IMR-90 (cell line): ENCODE results near the gene KMT5C. TPM values are rescaled to one million over a fixed set of nuclear protein-coding genes. Genes with fewer than 3 reads are reported as not detected.

ENCODE experiments used
- ATAC-seq: fragments of 200-7000 bp; cut with Tn5 transposase; 2 replicates; pipeline ENCODE4 v1.9.1; 2020; ENCODE audit warnings: low read depth, mild to moderate bottlenecking, moderate library complexity
- BruUV-seq: library from RNA; stranded (reverse); fragments of 400-500 nt; replicated peaks from 2 replicates; lab custom pipeline; 2021; lab: Mats Ljungman, UMichigan
- CTCF ChIA-PET: fragments of 300-600 bp; formaldehyde crosslinking; extraction: SDS; loops from one replicate; lab custom pipeline; 2021; ENCODE audit warnings: antibody characterized with exemption; lab: Yijun Ruan, JAX
- POLR2A ChIA-PET: fragments of 300-600 bp; sonication (Branson Sonifier 250); formaldehyde crosslinking; loops from one replicate; lab custom pipeline; 2022; ENCODE audit warnings: antibody characterized with exemption; ENCODE audit not compliant: unreplicated experiment; lab: Charles Lee
- DNase-seq: peaks from one replicate; pipeline ENCODE4 v3.0.0; 2013
- H2AFZ ChIP-seq: replicated peaks from 2 replicates; pipeline ENCODE3; 2013; ENCODE audit warnings: low read length, mild to moderate bottlenecking; ENCODE audit not compliant: poor library complexity
- H2AK5ac ChIP-seq: 2 replicates; pipeline ENCODE4 v1.6.1; 2013; ENCODE audit warnings: low read depth, low read length, inconsistent platforms
- H2AK9ac ChIP-seq: replicated peaks from 2 replicates; pipeline ENCODE3; 2013; ENCODE audit warnings: mild to moderate bottlenecking, low read depth, low read length, moderate library complexity; ENCODE audit not compliant: poor library complexity
- H2BK120ac ChIP-seq: 2 replicates; pipeline ENCODE4 v1.6.1; 2013; ENCODE audit warnings: low read depth, low read length, inconsistent platforms
- H2BK15ac ChIP-seq: 3 replicates; pipeline ENCODE4 v1.6.1; 2013; ENCODE audit warnings: low read depth, low read length, inconsistent platforms
- H2BK20ac ChIP-seq: 2 replicates; pipeline ENCODE4 v1.6.1; 2013; ENCODE audit warnings: low read depth, mild to moderate bottlenecking, inconsistent platforms, low read length, moderate library complexity
- H2BK5ac ChIP-seq: 2 replicates; pipeline ENCODE4 v1.6.1; 2013; ENCODE audit warnings: mild to moderate bottlenecking, low read depth, low read length, inconsistent platforms; ENCODE audit not compliant: poor library complexity, severe bottlenecking
- H3K14ac ChIP-seq: replicated peaks from 2 replicates; pipeline ENCODE4 v1.6.1; 2013; ENCODE audit warnings: low read depth, low read length, inconsistent platforms
- H3K18ac ChIP-seq: 2 replicates; pipeline ENCODE4 v1.6.1; 2013; ENCODE audit warnings: low read depth, low read length, control low read depth
- H3K23ac ChIP-seq: 2 replicates; pipeline ENCODE4 v1.6.1; 2013; ENCODE audit warnings: low read depth, low read length, inconsistent platforms
- H3K27ac ChIP-seq: 2 replicates; pipeline ENCODE4 v1.5.1; 2013; ENCODE audit warnings: mild to moderate bottlenecking, control low read depth, low read length; ENCODE audit not compliant: insufficient read depth
- H3K27me3 ChIP-seq: 2 replicates; pipeline ENCODE4 v1.6.1; 2013; ENCODE audit warnings: low read length; ENCODE audit not compliant: control insufficient read depth, insufficient read depth
- H3K36me3 ChIP-seq: 2 replicates; pipeline ENCODE4 v1.6.1; 2013; ENCODE audit warnings: low read length, mixed read lengths; ENCODE audit not compliant: control insufficient read depth, insufficient read depth
- H3K4ac ChIP-seq: 2 replicates; pipeline ENCODE4 v1.6.1; 2013; ENCODE audit warnings: low read depth, low read length, inconsistent platforms
- H3K4me1 ChIP-seq: 2 replicates; pipeline ENCODE4 v1.6.1; 2013; ENCODE audit warnings: low read length, mixed read lengths; ENCODE audit not compliant: control insufficient read depth, insufficient read depth
- H3K4me2 ChIP-seq: 2 replicates; pipeline ENCODE4 v1.6.1; 2013; ENCODE audit warnings: low read depth, mild to moderate bottlenecking, control low read depth, low read length, moderate library complexity
- H3K4me3 ChIP-seq: 2 replicates; pipeline ENCODE4 v1.5.1; 2013; ENCODE audit warnings: low read depth, mild to moderate bottlenecking, control low read depth, low read length, moderate library complexity; ENCODE audit not compliant: insufficient read depth
- H3K56ac ChIP-seq: 2 replicates; pipeline ENCODE4 v1.6.1; 2013; ENCODE audit warnings: low read length, inconsistent platforms; ENCODE audit not compliant: insufficient read depth; ENCODE audit errors: extremely low read depth
- H3K79me1 ChIP-seq, 2 experiments: 2 replicates each; pipeline ENCODE4 v1.6.1; 2013; ENCODE audit warnings: low read length in 2 of 2, inconsistent platforms in 1 of 2, low read depth in 1 of 2
- H3K9ac ChIP-seq: 2 replicates; pipeline ENCODE4 v1.6.1; 2013; ENCODE audit warnings: low read depth, low read length, control low read depth
- H3K9me1 ChIP-seq: 2 replicates; pipeline ENCODE4 v1.6.1; 2013; ENCODE audit warnings: low read length, inconsistent platforms; ENCODE audit not compliant: insufficient read depth
- H3K9me3 ChIP-seq: 2 replicates; pipeline ENCODE4 v1.6.1; 2013; ENCODE audit warnings: low read length; ENCODE audit not compliant: control insufficient read depth, insufficient read depth
- H4K20me1 ChIP-seq: 2 replicates; pipeline ENCODE4 v1.6.1; 2013; ENCODE audit warnings: low read length, inconsistent platforms; ENCODE audit not compliant: insufficient read depth
- H4K5ac ChIP-seq: 2 replicates; pipeline ENCODE4 v1.6.1; 2013; ENCODE audit warnings: mild to moderate bottlenecking, low read depth, low read length, control low read depth
- H4K8ac ChIP-seq, 2 experiments: 2 replicates each; pipeline ENCODE4 v1.6.1; 2013; ENCODE audit warnings: low read depth in 2 of 2, low read length in 2 of 2, control low read depth in 1 of 2, inconsistent platforms in 1 of 2
- H4K91ac ChIP-seq: 2 replicates; pipeline ENCODE4 v1.6.1; 2013; ENCODE audit warnings: low read depth, low read length, inconsistent platforms; ENCODE audit not compliant: insufficient read depth
- BHLHE40 ChIP-seq: fragments of 150-350 bp; IDR thresholded peaks from 2 replicates; pipeline ENCODE4 v1.6.1; 2016; ENCODE audit warnings: mild to moderate bottlenecking, low read depth, low read length
- CEBPB ChIP-seq: IDR thresholded peaks from 2 replicates; pipeline ENCODE4 v1.6.1; 2012; ENCODE audit warnings: low read depth, low read length, improper control_type of control experiment
- CTCF ChIP-seq: conservative IDR thresholded peaks from 2 replicates; pipeline ENCODE4 v1.5.1; 2012; ENCODE audit warnings: mild to moderate bottlenecking, low read depth, low read length, improper control_type of control experiment
- FOS ChIP-seq: fragments of 150-350 bp; IDR thresholded peaks from 2 replicates; pipeline ENCODE4 v1.6.1; 2016; ENCODE audit warnings: low read depth, low read length
- MAFK ChIP-seq: IDR thresholded peaks from 2 replicates; pipeline ENCODE4 v1.6.1; 2012; ENCODE audit warnings: low read depth, low read length, improper control_type of control experiment
- NFE2L2 ChIP-seq: fragments of 150-350 bp; IDR thresholded peaks from 2 replicates; pipeline ENCODE4 v1.6.1; 2016; ENCODE audit warnings: low read depth, mild to moderate bottlenecking, low read length
- RAD21 ChIP-seq: IDR thresholded peaks from 2 replicates; pipeline ENCODE4 v1.6.1; 2012; ENCODE audit warnings: low read length, improper control_type of control experiment
- RFX5 ChIP-seq: IDR thresholded peaks from 2 replicates; pipeline ENCODE4 v1.8.0; 2012; ENCODE audit warnings: low read depth, mild to moderate bottlenecking, low read length, moderate library complexity
- SMC3 ChIP-seq: fragments of 150-350 bp; IDR thresholded peaks from 2 replicates; pipeline ENCODE4 v1.6.1; 2016; ENCODE audit warnings: low read depth, mild to moderate bottlenecking, antibody characterized with exemption, low read length, moderate library complexity
- USF2 ChIP-seq: fragments of 150-350 bp; IDR thresholded peaks from 2 replicates; pipeline ENCODE4 v1.6.1; 2017; ENCODE audit warnings: mild to moderate bottlenecking, antibody characterized with exemption, low read length, low read depth
- WGBS, 2 experiments: methylation state at CpG; one replicate each; pipeline versions ENCODE4 v1.1.5 to v1.1.7; 2013; ENCODE audit warnings: missing lambda C conversion rate in 2 of 2; ENCODE audit not compliant: insufficient read length in 1 of 2; ENCODE audit errors: extremely low coverage in 2 of 2; 5-methylcytosine and 5-hydroxymethylcytosine counted together
- dilution Hi-C: fragments of 300-500 bp; cut with HindIII; formaldehyde crosslinking; loops from one replicate; pipeline ENCODE4 v1.14.3; 2018; ENCODE audit warnings: low sequenced_read_pairs; ENCODE audit not compliant: unreplicated experiment
- in situ Hi-C: fragments of 300-500 bp; cut with MboI; formaldehyde crosslinking; loops from 3 replicates; pipeline ENCODE4 v1.14.3; 2019; ENCODE audit warnings: low sequenced_read_pairs, inconsistent platforms, mixed read lengths
- intact Hi-C: fragments of 100-400 bp; cut with micrococcal nuclease; formaldehyde crosslinking; loops from 2 replicates; pipeline ENCODE4 v1.10.0; 2022
- polyA plus RNA-seq, 3 experiments: library from polyadenylated mRNA; depleted of rRNA; stranded (reverse); fragments of >200 nt; gene quantifications; 2 replicates each; pipeline ENCODE4 v1.2.3, GENCODE V29; 2012; ENCODE audit warnings: low replicate concordance in 1 of 3
- total RNA-seq: library from RNA; depleted of rRNA; stranded (reverse); fragments of >200 nt; gene quantifications from 2 replicates; pipeline ENCODE4 v1.2.3, GENCODE V29; 2012

KMT5C gene
- total and polyA plus RNA-seq, 2 of the 4 experiments (the other 2 are of a cell fraction), result 1.8 to 5.9 TPM

- H3K14ac ChIP-seq, result no peak overlapping the region
- H2BK5ac ChIP-seq, result no peak overlapping the region
- H3K27ac ChIP-seq, result no peak overlapping the region
- H2AFZ ChIP-seq, result no peak overlapping the region
- BruUV-seq, result no TSS peak
- ATAC-seq, result no peak
- no peak overlapping the region for H3K56ac ChIP-seq
- peaks cover 31% of the 10 kb centered on the region for H3K9me1 ChIP-seq
- peak overlapping the region; percentile 9 for H2AK9ac ChIP-seq
- H3K4ac ChIP-seq, result no peak overlapping the region
- H3K9ac ChIP-seq, result no peak overlapping the region
- H3K4me1 ChIP-seq, result peaks cover 28% of the 10 kb centered on the region; the same call in 1 of the 2 replicates
- ChIA-PET CTCF (interaction anchor here (0.6 kb wide), 1 partner anchor 111 kb away, joined by 3 read pairs; no protein-coding TSS in a partner anchor), POLR2A (interaction anchor here (0.7 kb wide), 1 partner anchor 26 kb away, joined by 3 read pairs; no protein-coding TSS in a partner anchor)
- H3K36me3 ChIP-seq, result peaks cover 31% of the 10 kb centered on the region
- no peaks in the 10 kb centered on the region for H3K27me3 ChIP-seq
- no CpG with 5 or more reads among the region's 18 CpGs for WGBS, 2 experiments
- peaks cover 51% of the 10 kb centered on the region for H4K20me1 ChIP-seq
- no peak overlapping the region for H3K23ac ChIP-seq
- no peak overlapping the region for H2BK120ac ChIP-seq
- no peak overlapping the region for H4K91ac ChIP-seq
- H2AK5ac ChIP-seq, result no peak overlapping the region
- peaks cover 19 to 49% of the 10 kb centered on the region in 2 experiments for H3K79me1 ChIP-seq
- dilution Hi-C loops, result no loop called here
- H3K18ac ChIP-seq, result no peak overlapping the region
- H2BK20ac ChIP-seq, result no peak overlapping the region
- intact Hi-C loops, result no loop called here
- DNase-seq, result no peak
- H3K4me3 ChIP-seq, result no peak overlapping the region
- no peak overlapping the region for H4K5ac ChIP-seq
- H3K9me3 ChIP-seq, result no peaks in the 10 kb centered on the region
- H3K4me2 ChIP-seq, result no peak overlapping the region
- in situ Hi-C loops, result no loop called here
- TF ChIP-seq USF2, result no peak
- TF ChIP-seq BHLHE40, result no peak
- TF ChIP-seq RAD21, result no peak
- no peak for TF ChIP-seq CTCF
- no peak for TF ChIP-seq FOS
- no peak for TF ChIP-seq CEBPB
- TF ChIP-seq RFX5, result no peak
- TF ChIP-seq NFE2L2, result no peak
- no peak for TF ChIP-seq SMC3
- TF ChIP-seq MAFK, result no peak
- H2BK15ac ChIP-seq, result no peak overlapping the region
- no peak overlapping the region for H4K8ac ChIP-seq
These were observed 53.4 kb downstream of the KMT5C start for GRCh38 chr19:55392820-55393761.
